IMR-90 (cell line): ENCODE results near the gene MYORG.

Experiments
- BHLHE40 ChIP-seq: fragments of 150-350 bp; IDR thresholded peaks from 2 replicates; pipeline ENCODE4 v1.6.1; 2016; ENCODE audit warnings: mild to moderate bottlenecking, low read depth, low read length
- CEBPB ChIP-seq: IDR thresholded peaks from 2 replicates; pipeline ENCODE4 v1.6.1; 2012; ENCODE audit warnings: low read depth, low read length, improper control_type of control experiment
- FOS ChIP-seq: fragments of 150-350 bp; IDR thresholded peaks from 2 replicates; pipeline ENCODE4 v1.6.1; 2016; ENCODE audit warnings: low read depth, low read length
- POLR2A ChIP-seq: IDR thresholded peaks from 2 replicates; pipeline ENCODE4 v1.6.1; 2012; ENCODE audit warnings: mild to moderate bottlenecking, low read depth, low read length
- RAD21 ChIP-seq: IDR thresholded peaks from 2 replicates; pipeline ENCODE4 v1.6.1; 2012; ENCODE audit warnings: low read length, improper control_type of control experiment
- RCOR1 ChIP-seq: IDR thresholded peaks from 2 replicates; pipeline ENCODE4 v1.6.1; 2012; ENCODE audit warnings: mild to moderate bottlenecking, low read length, improper control_type of control experiment; ENCODE audit not compliant: insufficient replicate concordance
- RFX5 ChIP-seq: IDR thresholded peaks from 2 replicates; pipeline ENCODE4 v1.8.0; 2012; ENCODE audit warnings: low read depth, mild to moderate bottlenecking, low read length, moderate library complexity
- TF ChIP-seq, protein P1 (sequence below): conservative IDR thresholded peaks from 2 replicates; pipeline ENCODE4 v1.5.1; 2012; ENCODE audit warnings: mild to moderate bottlenecking, low read depth, low read length, improper control_type of control experiment
- TF ChIP-seq, protein P2 (sequence below): fragments of 150-350 bp; IDR thresholded peaks from 2 replicates; pipeline ENCODE4 v1.6.1; 2017; ENCODE audit warnings: mild to moderate bottlenecking, antibody characterized with exemption, low read length, low read depth
- TF ChIP-seq, protein P3 (sequence below): fragments of 150-350 bp; IDR thresholded peaks from 2 replicates; pipeline ENCODE4 v1.6.1; 2016; ENCODE audit warnings: low read depth, mild to moderate bottlenecking, low read length, moderate library complexity, borderline replicate concordance

DNA sequence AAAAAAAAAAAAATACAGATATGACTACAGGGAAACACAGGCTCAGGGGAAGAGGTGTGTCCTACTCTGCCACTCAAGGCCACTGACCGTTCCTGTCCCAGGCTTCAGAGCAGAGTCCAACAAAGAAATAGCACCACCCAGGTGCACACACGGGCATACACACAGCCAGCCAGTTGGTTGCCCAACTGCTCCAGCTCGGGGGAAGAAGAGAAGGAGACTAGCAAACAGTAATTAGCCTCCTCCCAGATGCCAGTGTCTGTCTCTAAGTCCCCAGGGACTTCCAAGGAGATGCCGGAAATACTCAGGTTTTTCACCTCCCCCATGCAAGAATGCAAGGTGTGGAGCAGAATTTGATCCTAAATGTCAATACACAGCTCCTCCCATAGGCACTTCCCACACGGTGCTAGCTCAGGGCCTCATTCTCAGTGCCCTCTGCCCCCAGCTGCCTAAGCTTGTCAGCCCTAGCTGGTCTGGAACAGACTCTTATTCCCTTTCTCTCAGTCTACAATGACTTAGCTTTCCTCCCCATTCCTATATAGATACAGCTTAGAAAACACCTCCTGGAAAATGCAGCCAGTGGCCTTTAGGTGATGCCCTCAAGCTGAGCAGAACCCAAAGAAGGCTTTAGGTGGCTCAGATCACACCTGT lies 1.7 kb downstream of the MYORG start:
- TF ChIP-seq POLR2A (no peak), RCOR1 (no peak), RFX5 (no peak), BHLHE40 (no peak), CEBPB (no peak), RAD21 (no peak), FOS (no peak)
- TF ChIP-seq, protein P1, sequence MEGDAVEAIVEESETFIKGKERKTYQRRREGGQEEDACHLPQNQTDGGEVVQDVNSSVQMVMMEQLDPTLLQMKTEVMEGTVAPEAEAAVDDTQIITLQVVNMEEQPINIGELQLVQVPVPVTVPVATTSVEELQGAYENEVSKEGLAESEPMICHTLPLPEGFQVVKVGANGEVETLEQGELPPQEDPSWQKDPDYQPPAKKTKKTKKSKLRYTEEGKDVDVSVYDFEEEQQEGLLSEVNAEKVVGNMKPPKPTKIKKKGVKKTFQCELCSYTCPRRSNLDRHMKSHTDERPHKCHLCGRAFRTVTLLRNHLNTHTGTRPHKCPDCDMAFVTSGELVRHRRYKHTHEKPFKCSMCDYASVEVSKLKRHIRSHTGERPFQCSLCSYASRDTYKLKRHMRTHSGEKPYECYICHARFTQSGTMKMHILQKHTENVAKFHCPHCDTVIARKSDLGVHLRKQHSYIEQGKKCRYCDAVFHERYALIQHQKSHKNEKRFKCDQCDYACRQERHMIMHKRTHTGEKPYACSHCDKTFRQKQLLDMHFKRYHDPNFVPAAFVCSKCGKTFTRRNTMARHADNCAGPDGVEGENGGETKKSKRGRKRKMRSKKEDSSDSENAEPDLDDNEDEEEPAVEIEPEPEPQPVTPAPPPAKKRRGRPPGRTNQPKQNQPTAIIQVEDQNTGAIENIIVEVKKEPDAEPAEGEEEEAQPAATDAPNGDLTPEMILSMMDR = no peak
- TF ChIP-seq, protein P2, sequence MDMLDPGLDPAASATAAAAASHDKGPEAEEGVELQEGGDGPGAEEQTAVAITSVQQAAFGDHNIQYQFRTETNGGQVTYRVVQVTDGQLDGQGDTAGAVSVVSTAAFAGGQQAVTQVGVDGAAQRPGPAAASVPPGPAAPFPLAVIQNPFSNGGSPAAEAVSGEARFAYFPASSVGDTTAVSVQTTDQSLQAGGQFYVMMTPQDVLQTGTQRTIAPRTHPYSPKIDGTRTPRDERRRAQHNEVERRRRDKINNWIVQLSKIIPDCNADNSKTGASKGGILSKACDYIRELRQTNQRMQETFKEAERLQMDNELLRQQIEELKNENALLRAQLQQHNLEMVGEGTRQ = no peak
- TF ChIP-seq, protein P3, sequence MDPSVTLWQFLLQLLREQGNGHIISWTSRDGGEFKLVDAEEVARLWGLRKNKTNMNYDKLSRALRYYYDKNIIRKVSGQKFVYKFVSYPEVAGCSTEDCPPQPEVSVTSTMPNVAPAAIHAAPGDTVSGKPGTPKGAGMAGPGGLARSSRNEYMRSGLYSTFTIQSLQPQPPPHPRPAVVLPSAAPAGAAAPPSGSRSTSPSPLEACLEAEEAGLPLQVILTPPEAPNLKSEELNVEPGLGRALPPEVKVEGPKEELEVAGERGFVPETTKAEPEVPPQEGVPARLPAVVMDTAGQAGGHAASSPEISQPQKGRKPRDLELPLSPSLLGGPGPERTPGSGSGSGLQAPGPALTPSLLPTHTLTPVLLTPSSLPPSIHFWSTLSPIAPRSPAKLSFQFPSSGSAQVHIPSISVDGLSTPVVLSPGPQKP = no peak
